ENCODE data around the gene CNPY4.

CNPY4 gene

DNA sequence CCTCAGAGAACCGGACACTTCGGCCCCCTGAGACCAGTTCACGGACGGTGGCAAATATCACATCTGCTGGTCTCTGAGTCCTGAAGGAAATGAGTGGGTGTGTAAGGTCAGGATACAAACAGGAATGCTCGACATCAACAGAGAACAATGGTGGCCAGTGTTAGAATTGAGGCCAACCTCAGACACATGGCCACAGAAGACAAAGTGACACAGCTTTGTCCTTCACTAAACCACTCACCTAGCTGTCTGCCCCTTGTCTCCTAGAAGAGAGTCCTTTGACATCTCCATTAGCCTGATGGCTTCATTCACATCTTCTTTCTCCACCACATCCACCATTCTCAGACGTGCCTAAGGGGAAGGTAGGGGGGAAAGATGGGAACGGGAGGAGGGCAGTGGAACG is 26.4 kb upstream of the CNPY4 start:
- no peak for DNase-seq

- no peak for DNase-seq
Measured at GRCh38 chr7:100093498-100093897, 25.9 kb upstream of the CNPY4 start.

- DNase-seq = no peak
Measured at GRCh38 chr7:100093925-100094486, 25.4 kb upstream of the CNPY4 start.

DNA sequence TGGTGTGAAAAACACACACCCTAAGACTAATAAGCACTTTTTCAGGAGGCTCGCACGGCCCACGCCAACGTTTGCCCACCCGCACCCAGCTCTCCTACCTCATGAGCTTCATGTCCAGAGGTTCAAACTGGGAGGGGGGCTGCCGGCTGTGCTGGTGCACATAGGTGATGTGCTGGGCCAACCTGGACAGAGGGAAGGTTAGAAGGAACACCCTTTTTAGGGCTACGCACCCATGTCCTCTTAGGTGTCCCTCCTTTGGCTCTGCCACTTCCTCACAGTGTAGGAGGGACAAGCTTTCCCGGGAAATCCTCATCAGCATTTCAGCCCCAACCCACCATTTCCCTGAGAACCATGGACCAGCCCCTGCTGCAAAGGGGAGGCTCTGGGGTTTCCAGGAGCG is 24.1 kb upstream of the CNPY4 start:
- no peak for DNase-seq

DNA sequence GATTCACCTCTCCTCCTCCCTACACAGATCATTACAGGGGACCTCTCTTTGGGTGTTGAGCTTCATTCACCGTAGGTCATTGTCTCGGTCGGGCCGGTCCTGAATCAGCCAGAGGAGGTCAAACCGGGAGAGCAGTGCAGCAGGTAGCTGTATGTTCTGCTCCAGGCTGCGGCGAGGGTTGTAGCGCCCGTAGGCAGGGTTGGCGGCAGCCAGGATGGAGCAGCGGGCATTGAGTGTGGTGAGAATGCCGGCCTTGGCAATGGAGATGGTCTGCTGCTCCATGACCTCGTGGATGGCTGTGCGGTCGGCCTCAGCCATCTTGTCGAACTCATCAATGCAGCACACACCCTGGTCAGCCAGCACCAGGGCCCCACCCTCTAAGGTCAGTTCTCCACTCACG is 23.7 kb upstream of the CNPY4 start:
- DNase-seq = no peak

DNA sequence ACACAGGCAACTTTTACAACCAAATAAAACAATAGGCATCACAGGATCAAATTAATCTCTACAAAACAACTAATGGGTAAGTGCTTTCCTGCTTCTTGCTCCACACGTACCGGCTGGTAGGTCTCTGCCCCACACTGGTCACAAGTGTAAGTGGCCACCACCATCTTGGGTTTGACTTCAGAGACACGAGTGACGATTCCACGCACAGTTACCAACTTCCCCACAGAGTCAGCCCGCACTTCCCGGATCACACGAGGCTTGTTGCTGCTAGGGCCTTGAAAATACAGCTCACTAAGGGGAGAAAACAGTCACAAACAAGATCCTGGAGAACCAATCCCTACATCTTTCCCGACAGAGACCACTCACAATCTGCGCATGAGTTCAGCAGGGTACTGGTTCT is 20.5 kb upstream of the CNPY4 start:
- no peak for DNase-seq

- DNase-seq = no peak
Measured at GRCh38 chr7:100099452-100099851, 20.0 kb upstream of the CNPY4 start.

- peak; percentile 87 for DNase-seq
Measured at GRCh38 chr7:100100420-100101015, 18.9 kb upstream of the CNPY4 start.

GRCh38 chr7:100101016-100101862 is 18.2 kb upstream of the CNPY4 start, which contains the start of the genes AP4M1 and MCM7:
Gene AP4M1 (plus strand): TSS chr7:100101643. CDS start chr7:100101715, 72 bp downstream.
Gene MCM7 (minus strand): TSS chr7:100101397. CDS start chr7:100101294, 103 bp downstream.
- peak; percentile 93 for DNase-seq

GRCh38 chr7:100102950-100103840 is 16.2 kb upstream of the CNPY4 start:
- DNase-seq = no peak

DNA sequence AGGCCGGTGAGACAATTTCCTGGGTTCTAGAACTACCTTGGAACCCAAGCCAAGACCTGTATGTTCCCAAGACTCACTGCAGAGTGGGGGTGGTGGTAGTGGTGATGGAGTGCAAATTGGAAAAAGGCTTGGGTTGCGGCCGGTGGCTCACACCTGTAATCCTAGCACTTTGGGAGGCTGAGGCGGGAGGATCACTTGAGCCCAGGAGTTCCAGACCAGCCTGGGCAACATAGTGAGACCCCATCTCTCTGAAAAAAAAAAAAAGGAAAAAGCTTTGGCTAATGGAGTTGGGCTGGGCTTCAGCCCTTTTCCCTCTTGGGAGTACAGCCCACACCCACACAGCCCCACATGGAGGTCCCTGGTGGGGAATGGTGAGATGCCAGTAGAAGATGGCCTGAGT is 13.9 kb upstream of the CNPY4 start:
- DNase-seq = no peak

GRCh38 chr7:100106633-100107032 is 12.8 kb upstream of the CNPY4 start:
- no peak for DNase-seq

GRCh38 chr7:100107125-100107737 is 12.2 kb upstream of the CNPY4 start:
- no peak for DNase-seq

GRCh38 chr7:100107890-100108289 is 11.5 kb upstream of the CNPY4 start:
- no peak for DNase-seq

DNA sequence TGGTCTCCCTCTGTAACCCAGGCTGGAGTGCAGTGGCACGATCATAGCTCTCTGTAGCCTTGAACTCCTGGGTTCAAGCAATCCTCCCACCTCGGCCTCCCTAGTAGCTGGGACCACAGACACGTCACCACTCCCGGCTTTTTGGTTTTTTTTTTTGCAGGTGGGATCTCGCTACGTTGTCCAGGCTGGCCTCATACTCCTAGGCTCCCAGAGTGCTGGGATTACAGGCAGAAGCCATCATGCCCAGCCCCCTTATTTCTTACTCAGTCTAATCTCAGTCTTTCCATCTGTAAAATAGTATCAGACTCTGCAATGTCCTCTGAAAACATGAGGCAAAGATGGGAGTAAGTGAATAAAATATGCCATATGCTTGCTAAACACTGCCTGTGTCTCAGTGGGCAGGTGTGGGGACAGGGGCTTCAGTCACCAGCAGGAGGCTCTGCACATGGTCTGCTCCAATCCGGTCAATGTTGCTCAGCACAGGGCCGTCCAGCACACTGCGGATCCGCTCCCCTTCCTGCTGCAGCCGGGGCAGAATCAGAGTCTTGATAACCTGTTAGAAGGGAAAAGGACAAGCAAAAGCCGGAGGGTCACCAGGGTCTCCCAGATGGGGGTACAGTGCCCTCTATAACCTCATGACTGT is 9.8 kb upstream of the CNPY4 start:
- DNase-seq = no peak

DNA sequence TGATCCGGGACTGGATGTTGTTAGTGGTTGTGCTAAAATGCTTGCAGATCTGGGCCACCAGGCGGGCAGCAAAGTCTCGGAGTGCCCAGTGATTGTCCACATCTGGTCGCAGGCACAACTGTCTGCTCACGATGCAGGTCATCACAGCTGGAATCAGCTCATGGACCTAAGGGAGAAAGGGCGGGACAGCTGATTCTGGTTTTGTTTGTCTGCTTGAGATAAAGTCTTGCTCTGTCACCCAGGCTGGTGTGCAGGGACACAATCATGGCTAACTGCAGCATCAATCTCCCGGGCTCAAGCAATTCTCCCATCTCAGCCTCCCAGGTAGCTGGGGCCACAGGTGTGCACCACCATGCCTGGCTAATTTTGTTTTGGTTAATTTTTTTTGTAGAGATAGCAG is 8.3 kb upstream of the CNPY4 start:
- DNase-seq = no peak

GRCh38 chr7:100111914-100112313 is 7.5 kb upstream of the CNPY4 start:
- DNase-seq = no peak

- no peak for DNase-seq
Measured at GRCh38 chr7:100115026-100115425, 4.4 kb upstream of the CNPY4 start.

DNA sequence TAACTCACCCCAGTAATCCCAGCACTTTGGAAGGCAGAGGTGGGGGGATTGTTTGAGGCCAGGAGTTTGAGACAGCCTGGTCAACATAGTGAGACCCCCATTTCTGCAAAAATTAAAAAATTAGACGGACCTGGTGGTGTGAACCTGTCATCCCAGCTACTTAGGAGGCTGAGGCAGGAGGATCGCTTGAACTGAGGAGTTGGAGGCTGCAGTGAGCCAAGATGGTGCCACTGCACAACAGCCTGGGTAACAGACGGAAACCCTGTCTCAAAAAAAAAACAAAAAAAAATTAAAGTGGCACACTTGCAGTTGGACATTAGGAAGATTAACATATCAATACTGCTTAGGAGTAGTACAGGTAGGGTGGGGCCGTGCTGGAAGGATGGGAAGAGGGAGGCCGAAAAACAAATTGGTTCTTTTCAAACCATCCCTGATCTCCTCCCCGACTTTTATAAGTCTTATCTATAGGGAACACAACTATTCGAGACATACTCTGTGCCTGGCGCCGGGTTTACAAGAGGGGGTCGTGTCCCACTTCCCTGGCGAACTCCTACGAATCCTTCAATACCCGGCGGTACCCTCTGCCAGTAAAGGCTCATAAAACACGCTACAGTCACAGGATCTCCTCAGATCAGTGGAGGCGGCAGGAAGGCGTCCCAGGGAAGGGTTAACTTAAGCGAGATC is 904 bp upstream of the CNPY4 start:
- DNase-seq = no peak

GRCh38 chr7:100119970-100120732 is 717 bp downstream of the CNPY4 start:
- peak; percentile 58 for DNase-seq

GRCh38 chr7:100120733-100121036 is 1.3 kb downstream of the CNPY4 start:
- no peak for DNase-seq

All from effector CD8-positive, alpha-beta T cell (primary cell).